Measurements from ENCODE around the gene EPB41L4A.

- TF ChIP-seq CTCF (IDR thresholded peaks at IDR 0.05; ENCODE audit: extremely low read depth in 1 of 2, insufficient read depth in 1 of 2, low read depth in 1 of 2, low read length in 2 of 2) = no peak
- TF ChIP-seq POLR2A (IDR thresholded peaks at IDR 0.05; ENCODE audit: low read depth, low read length) = no peak
- no peak for TF ChIP-seq MAX (IDR thresholded peaks at IDR 0.05; ENCODE audit: insufficient read depth, insufficient read length)
Measured at GRCh38 chr5:112203229-112203628, 215.8 kb downstream of the EPB41L4A start.
